Dermis microvascular lymphatic vessel endothelial cell (primary cell): ENCODE results near the gene SDC3. TPM values are rescaled to one million over a fixed set of nuclear protein-coding genes. Genes with fewer than 3 reads are reported as not detected.

Source experiments
- DNase-seq, 2 donors: peaks; one replicate each; pipeline versions ENCODE4 v3.0.0 to v3.0.0-alpha.2; 2010; ENCODE audit warnings: low read depth in 2 of 2
- total RNA-seq: library from RNA; depleted of rRNA; stranded (reverse); fragments of >200 nt; gene quantifications from 2 replicates; pipeline ENCODE4 v1.2.1, GENCODE V29; 2014

Gene SDC3
- total RNA-seq, 1 donor from 2014 or later: 20.3 TPM

DNA sequence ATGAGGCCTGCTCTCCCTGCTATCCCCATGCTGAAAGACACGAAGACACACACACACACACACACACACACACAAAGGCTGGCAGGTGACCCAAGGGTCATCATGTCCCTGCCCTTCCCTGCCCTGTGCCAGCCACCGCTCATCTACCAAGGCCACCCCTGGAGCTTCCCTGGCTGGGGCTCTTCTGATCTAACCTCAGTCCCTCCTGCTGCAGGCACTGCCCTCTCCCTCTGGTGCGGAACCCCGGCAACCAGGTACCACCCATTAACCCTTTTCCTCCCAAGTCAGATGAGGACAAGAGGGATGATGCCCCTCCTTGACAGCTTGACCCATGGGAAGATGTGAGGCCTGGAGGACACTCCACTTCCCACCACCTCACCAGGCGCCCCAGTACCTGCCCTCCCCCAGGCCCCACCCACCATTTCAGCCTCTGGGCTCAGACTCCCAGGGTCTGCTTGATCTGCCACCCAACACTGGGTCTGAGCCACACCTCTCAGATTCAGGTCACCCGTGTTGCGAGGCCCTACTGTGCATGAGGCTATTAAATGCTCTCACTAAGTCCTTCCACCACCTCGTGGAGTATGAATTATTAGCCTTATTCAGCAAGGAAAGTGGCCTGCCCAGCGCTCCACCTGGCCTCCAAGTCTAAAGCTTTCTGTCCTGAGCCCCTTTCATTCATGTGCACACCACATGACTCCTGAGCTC lies 2.5 kb downstream of the SDC3 start:
- no peak for DNase-seq

DNA sequence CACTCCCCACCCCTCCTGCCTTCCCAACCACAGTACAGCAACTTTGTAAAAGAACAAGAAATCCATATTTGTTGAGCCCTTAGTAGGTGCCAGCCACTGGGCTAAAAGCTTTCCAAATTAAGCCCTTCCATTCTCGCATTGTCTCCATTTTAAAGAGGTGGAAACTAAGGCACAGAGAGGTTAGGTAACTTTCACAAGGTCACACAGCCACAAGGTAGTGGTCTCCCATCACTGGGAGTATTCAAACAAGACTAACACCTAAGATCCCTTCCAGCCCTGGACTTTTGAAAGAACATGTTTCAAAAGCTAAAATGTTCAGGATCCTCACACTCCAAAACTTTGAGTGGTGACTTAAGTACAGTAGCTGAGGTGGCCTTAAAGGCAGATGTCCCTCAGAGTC lies 3.2 kb downstream of the SDC3 start:
- DNase-seq: no peak

- no peak for DNase-seq
These were observed 3.6 kb downstream of the SDC3 start for GRCh38 chr1:30904962-30905335.

- no peak for DNase-seq
These were observed 4.2 kb downstream of the SDC3 start for GRCh38 chr1:30904191-30904961.

- no peak for DNase-seq
These were observed 5.1 kb downstream of the SDC3 start for GRCh38 chr1:30903343-30904034.

GRCh38 chr1:30902593-30903290 lies 5.8 kb downstream of the SDC3 start:
- DNase-seq: no peak

DNA sequence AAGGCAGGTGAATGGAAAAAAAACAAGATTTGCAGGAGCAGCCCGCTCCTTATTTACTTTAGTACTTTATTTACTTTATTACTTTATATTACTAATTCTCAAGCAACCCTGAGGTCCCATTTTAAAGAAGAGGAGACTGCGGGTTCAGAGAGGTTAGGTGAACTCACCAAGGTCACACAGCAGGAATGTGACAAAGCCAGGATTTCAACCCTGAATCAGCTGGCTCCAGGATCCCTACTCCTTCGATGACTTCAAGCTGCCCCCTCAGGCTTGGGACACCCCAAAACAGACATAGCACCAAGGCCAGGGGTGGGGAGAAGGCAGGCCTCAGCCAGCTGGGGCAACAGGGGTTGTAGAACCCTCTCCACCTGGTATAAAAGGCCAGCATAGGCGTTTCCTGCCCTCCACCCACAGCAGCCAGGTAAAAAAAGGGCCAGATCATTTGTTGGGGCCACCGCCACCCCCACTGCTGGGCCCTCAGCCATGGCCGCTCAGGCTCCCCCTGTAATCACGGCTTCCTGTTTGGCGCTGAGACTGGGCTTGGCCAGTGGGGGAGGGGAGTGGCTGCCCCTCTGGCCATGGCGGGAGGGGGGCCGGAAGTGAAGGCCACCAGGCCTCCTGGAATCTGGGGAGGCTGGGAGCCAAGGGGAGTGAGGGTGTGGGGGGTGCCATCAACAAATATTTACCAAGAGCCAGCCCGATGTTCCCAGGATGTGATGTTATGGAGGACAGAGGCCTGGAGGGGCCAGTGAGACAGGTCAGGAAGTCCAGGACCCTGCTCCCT lies 6.6 kb downstream of the SDC3 start:
- peak; percentile 14 to 28 for DNase-seq

- no peak for DNase-seq
These were observed 7.5 kb downstream of the SDC3 start for GRCh38 chr1:30900931-30901560.

DNA sequence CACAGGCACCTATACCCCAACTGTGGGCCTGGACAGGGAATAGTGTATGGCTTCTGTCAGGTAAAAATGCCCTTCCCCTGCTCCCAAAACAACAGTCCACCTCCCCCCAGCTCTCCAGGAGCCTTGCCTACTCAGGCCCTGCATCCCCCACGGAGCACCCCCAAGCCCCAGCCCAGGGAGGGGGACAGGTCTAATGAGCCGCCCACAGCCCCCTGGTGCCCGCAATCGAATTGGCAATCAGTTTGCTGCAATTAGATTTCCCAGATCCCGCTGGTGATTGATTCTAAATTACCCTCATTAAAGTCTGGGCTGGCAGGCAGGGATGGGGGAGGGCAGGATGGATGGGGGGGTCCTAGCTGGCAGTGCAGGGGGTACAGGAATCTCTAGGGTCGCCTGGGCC lies 8.1 kb downstream of the SDC3 start:
- no peak for DNase-seq

- no peak for DNase-seq
These were observed 8.8 kb downstream of the SDC3 start for GRCh38 chr1:30899577-30900389.

- DNase-seq: no peak
These were observed 10.3 kb downstream of the SDC3 start for GRCh38 chr1:30898031-30898815.

GRCh38 chr1:30896905-30897304 lies 11.7 kb downstream of the SDC3 start:
- DNase-seq: no peak

DNA sequence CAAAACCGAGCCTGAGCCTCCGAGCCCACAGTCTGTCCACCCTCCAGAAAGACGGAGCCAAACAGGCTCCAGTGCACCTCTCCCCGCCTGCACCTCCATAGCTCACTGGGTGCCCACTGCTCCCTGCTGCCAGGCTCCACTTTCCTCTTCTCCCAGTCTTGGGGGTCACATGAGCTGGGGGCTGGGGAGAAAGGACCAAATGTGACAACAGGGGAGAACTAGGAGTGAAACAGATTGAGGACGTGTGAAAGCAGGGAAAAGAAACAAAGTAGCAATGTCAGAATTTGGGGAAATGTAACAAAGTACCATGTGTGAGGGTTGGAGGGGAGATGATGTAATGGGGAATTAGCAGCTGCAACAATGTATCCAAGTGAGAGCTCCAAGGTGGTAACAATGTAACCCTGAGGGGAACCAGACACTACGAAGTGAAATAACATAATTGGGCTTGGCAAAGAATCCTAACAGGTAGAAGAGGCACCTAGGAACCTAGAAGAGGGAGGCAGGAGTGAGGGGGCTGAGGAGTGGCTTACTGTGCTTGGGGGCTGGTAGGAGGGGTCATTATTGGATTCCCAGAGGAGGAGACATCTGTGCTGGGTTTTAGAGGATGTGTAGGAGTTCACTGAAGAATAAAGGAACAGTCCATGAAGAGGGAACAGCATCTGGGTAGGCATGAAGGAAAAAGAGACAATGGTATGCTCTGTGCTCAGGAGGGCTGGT lies 12.5 kb downstream of the SDC3 start:
- DNase-seq: no peak

- no peak for DNase-seq
These were observed 13.1 kb downstream of the SDC3 start for GRCh38 chr1:30895382-30895943.

DNA sequence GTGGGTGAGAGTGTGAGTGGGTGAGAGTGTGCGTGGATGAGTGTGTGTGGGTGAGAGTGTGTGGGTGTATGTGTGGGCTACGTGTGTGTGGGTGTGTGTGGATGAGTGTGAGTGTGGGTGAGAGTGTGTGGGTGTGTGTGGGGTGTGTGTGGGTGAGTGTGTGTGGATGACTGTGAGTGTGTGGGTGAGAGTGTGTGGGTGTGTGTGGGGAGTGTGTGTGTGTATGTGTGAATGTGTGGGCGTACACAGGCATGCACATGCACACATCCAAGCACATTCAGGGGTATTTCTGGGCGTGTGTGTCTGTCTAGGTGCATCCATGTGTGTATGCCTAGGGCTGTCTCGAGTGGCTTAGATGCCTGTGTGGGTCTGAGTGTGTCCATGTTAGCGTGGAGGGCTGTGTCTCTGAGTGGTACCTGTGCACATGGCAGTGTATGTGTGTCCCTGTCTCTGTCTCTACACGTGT lies 14.0 kb downstream of the SDC3 start:
- DNase-seq: no peak

- no peak for DNase-seq
These were observed 14.6 kb downstream of the SDC3 start for GRCh38 chr1:30893776-30894507.

DNA sequence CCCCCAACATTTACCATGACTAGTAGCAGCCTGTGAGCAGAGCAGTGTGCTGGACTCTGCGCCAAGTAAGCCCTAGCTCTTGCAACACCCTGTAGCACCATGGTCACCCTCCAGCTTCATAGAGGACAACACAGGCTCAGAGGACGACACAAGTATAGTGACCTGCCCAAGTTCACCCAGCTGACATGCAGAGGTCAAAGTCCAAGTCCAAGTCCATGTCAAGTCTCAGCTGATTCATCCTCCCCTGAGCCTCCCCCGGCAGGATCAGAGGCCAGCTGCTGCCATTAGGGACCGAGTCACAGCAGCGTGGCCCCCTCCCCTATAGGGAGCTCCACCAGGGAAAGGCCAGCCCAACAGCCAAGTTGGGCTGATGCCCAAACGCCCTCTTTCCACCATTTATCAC lies 15.9 kb downstream of the SDC3 start:
- no peak for DNase-seq
